GM18505 (cell line): Measurements from ENCODE around the gene FOCAD.

Experiments
- ATAC-seq: cut with Tn5 transposase; IDR thresholded peaks from one replicate; pipeline ENCODE4 v1.9.1; 2021; ENCODE audit not compliant: unreplicated experiment
- POLR2A ChIP-seq: IDR thresholded peaks from 4 replicates; pipeline ENCODE4 v1.6.1; 2011; ENCODE audit warnings: borderline replicate concordance; ENCODE audit not compliant: insufficient read depth, insufficient read length; ENCODE audit errors: extremely low read depth

FOCAD gene

DNA sequence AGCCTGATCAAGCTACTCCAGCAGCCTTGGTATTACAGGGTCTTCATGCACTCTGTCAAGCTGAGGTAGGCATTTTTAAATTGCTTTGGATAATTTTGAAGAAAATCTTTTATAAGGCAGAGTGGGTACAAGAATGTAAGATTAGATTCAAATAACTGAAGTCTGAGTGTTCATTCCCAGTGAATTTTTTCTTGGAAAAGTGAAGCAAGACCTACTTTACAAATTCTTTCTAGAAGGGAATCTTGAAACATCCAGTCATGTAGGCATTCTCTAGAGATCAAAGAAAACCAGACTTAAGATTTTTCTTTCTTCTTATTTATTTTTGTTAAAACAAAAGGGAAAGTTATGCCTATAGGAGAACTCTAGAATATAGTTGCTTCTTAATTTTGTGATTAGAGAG, 139.0 kb downstream of the FOCAD start:
- ATAC-seq = no peak
- no peak for TF ChIP-seq POLR2A

GRCh38 chr9:20831028-20831427, 147.0 kb downstream of the FOCAD start:
- TF ChIP-seq POLR2A = no peak
- ATAC-seq = no peak

- no peak for ATAC-seq
- no peak for TF ChIP-seq POLR2A
Observed at GRCh38 chr9:20832775-20833174, 148.7 kb downstream of the FOCAD start.

DNA sequence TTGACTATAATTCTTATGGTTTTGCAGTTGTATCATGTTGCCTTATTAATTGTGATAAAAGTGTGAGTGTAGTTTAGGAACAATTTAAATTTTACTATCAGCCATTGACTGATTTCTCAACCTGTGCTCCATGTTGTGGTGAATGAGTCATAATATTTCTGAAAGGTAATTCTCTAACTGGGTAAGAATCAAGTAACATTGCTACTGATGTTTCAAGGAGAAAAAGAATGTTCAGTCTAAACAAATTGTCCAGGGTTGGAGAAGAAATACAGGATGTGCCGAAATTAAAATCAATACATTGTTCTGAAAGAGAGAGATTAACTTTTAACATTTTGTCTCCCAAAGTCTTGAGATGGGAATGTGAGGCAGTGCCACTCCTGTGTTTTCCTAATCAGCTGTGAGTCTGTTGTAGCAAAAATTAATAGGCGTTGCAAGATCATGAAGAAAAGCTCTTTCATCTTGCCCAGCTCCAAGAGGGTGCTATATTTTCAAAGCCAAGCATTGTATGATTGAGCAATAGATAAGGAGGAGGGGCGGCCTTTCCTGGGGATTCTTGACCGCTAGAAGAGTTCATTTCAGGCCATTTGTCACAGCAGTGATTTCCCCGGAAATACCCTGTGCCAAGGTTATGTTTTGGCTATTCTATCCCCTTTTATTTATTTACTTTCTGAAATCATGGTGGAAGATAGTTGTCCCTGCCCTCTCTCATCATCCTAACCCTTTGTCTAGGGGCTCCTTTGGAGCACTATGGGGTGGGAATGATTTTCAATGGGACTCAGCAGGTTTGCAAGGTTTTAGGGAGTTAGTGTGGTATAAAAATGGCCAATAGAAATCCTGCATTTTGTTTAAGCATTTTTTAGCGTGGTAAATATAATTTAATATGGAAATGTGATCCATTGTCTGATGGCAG, 151.6 kb downstream of the FOCAD start:
- ATAC-seq = no peak
- no peak for TF ChIP-seq POLR2A

DNA sequence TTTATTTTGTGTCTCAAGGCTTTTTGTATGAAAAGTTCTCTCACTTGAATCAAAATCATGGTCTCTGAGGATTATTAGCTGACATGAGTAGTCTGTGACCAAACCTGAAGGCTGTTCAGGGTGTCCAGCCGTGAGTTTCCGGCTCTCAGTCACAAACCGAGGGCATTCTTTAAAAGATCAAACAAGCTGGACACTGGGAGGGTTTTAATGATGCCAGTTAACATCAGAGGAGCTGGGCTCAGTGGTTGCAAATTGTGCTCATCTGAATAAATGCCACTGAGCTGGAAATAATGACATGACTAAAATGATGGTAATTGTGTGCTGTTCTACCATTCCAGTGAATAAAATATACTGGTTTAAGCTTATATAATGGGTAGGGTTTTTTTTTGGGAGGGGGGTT, 153.1 kb downstream of the FOCAD start:
- TF ChIP-seq POLR2A = no peak
- ATAC-seq = no peak

DNA sequence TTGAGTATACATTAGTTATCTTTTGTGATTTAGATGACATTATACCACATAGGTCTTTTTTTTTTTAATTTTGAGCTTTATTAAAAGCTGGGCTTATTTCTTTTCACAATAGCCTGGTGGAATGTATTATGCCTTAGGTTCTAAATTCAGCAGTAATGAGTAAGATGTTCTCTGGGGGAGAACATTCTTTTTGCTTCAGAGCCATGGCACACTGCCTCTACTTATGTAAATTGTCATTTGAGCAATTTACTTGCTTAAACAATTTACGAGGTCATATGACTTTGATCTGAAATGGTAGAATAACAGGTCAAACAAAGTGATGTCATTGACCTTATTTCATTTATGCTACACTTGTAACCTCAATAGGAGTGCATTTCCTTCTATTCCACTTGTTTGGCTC, 154.2 kb downstream of the FOCAD start:
- ATAC-seq = no peak
- TF ChIP-seq POLR2A = no peak

- TF ChIP-seq POLR2A = no peak
- ATAC-seq = no peak
Observed at GRCh38 chr9:20844916-20845315, 160.9 kb downstream of the FOCAD start.

- TF ChIP-seq POLR2A = no peak
- no peak for ATAC-seq
Observed at GRCh38 chr9:20848490-20848889, 164.4 kb downstream of the FOCAD start.

DNA sequence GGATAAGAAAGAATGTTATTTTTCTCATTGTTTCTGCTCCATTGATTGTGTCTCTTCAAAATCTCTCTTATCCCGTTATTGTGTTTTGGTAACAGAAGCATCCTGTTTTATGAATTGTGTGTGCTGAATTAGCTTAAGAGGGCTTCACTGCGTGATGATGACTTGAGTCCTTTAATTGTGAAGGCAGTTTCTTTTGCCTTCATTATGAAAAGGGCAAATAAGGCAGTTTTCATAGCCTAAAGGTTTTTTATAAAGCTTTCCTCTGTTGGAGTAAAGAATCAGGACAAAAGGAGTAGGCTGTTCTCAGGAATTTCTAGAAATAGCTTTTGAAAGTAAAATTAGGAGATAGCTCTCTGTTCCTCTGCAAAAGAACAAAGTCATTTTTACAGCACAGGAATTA, 169.8 kb downstream of the FOCAD start:
- TF ChIP-seq POLR2A = no peak
- no peak for ATAC-seq

DNA sequence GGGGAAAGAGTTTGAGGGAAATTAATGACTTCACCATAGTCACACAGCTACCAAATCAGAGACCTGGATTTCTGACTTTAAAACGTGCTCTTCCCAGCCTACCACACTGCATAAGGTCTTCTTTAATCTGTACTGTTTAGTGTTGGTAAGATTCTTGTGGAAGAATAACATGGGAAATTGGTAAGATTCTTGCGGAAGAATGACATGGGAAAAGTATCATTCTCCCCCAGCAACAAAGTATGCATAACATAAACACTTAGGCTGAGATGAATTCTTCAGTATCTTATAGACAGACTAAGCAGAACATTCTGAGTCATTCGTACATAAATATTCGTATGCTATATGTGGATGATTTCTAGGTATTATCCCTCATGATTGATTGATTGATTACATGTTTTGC, 170.4 kb downstream of the FOCAD start:
- no peak for TF ChIP-seq POLR2A
- ATAC-seq = no peak

DNA sequence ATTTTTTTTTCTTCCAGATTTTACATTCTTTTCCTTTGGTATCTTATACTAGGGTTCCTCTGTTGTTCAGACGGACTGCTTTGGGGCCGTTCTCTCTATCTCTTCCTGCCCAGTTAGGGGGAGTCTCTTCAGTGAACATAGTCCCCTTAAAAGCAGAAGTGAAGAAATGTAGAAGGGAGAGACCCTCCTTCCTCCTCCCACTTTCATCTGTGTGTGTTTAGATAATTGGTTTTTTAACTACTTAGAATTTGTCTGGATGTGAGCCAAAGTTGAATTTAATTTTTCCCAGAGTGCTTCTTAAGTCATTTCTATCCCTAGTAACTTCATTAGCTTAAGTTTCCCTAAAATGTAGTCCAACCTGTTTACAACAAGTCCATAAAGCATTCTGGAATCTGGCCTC, 179.9 kb downstream of the FOCAD start:
- no peak for ATAC-seq
- TF ChIP-seq POLR2A = no peak

GRCh38 chr9:20865347-20865746, 181.3 kb downstream of the FOCAD start:
- TF ChIP-seq POLR2A = no peak

GRCh38 chr9:20870115-20870514, 186.1 kb downstream of the FOCAD start:
- TF ChIP-seq POLR2A = no peak
- no peak for ATAC-seq

More at GRCh38 chr9:20865347-20865746, 181.3 kb downstream of the FOCAD start:
- ATAC-seq = no peak

DNA sequence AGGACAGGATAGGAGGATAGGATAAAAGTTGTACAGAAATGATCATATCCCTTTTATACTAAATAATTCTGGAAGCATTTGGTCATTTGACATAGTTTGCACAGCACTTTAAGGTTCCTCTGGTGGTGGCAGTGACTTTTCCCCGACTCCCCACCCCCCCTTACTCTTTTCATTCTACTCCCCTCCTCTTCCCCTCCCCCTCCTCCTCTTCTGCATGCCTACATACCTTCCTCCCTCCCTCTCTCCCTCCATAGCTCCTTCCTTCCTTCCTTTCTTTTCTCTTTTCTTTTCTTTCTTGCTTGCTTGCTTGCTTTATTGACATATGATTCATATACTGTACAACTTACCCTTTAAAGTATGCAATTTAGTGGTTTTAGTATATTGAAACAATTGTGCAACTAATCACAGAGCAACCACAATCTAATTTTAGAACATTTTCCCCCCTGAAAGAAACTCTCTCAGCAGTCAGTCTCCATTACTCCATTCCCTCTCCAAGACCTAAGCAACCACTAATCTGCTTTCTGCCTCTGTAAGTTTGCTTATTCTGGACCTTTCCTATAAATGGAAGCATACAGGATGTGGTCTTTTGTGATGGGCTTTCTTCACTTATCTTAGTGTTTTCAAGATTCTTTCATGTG, 188.4 kb downstream of the FOCAD start:
- no peak for ATAC-seq
- TF ChIP-seq POLR2A = no peak
